Spleen (tissue), 11 donors: ENCODE results near the gene FAM83G. TPM values are rescaled to one million over a fixed set of nuclear protein-coding genes. Genes with fewer than 3 reads are reported as not detected.

Source experiments
- DNase-seq: peaks from one replicate; pipeline ENCODE4 v3.0.0-alpha.2; 2020
- H3K27ac ChIP-seq, 8 donors: fragments of 200-600 bp; sonication (generic) in 7 of 8; 1 replicate in 4 of 8; 2 replicates in 4 of 8; pipeline versions ENCODE4 v1.5.0 to v1.8.0; 2016 to 2021; ENCODE audit warnings: inconsistent platforms in 4 of 8, mild to moderate bottlenecking in 4 of 8, moderate library complexity in 1 of 8
- H3K27me3 ChIP-seq, 7 donors: fragments of 200-600 bp; sonication (generic) in 6 of 7; replicated peaks in 1 of 7; 1 replicate in 4 of 7; 2 replicates in 3 of 7; pipeline versions ENCODE4 v1.5.0 to v1.8.0; 2016 to 2021; ENCODE audit warnings: inconsistent platforms in 3 of 7, mild to moderate bottlenecking in 1 of 7
- H3K36me3 ChIP-seq, 6 donors: fragments of 200-600 bp; sonication (generic) in 5 of 6; 1 replicate in 4 of 6; 2 replicates in 2 of 6; pipeline versions ENCODE4 v1.5.0 to v1.8.0; 2016 to 2021; ENCODE audit warnings: inconsistent platforms in 2 of 6
- H3K4me1 ChIP-seq, 6 donors: fragments of 200-600 bp; sonication (generic) in 5 of 6; 1 replicate in 3 of 6; 2 replicates in 3 of 6; pipeline versions ENCODE4 v1.5.0 to v1.8.0; 2016 to 2021; ENCODE audit warnings: inconsistent platforms in 3 of 6
- H3K4me3 ChIP-seq, 8 donors: fragments of 200-600 bp; sonication (generic) in 7 of 8; 1 replicate in 4 of 8; 2 replicates in 4 of 8; pipeline versions ENCODE4 v1.5.0 to v1.8.0; 2016 to 2021; ENCODE audit warnings: inconsistent platforms in 4 of 8, mild to moderate bottlenecking in 4 of 8, moderate library complexity in 2 of 8
- H3K9me3 ChIP-seq, 8 donors: fragments of 200-600 bp; sonication (generic) in 7 of 8; 1 replicate in 4 of 8; 2 replicates in 4 of 8; pipeline versions ENCODE4 v1.5.0 to v1.8.0; 2016 to 2021; ENCODE audit warnings: inconsistent platforms in 4 of 8
- POLR2A ChIP-seq, 3 donors: fragments of 450-650 bp; IDR thresholded peaks; one replicate each; pipeline ENCODE4 v1.5.1; 2017; ENCODE audit warnings: antibody characterized with exemption in 3 of 3, mild to moderate bottlenecking in 1 of 3
- POLR2AphosphoS5 ChIP-seq, 3 donors: sonication (generic); formaldehyde crosslinking; IDR thresholded peaks; one replicate each; pipeline ENCODE4 v1.5.1; 2017; ENCODE audit warnings: antibody characterized with exemption in 3 of 3
- WGBS, 5 donors: extraction: QIAGEN DNeasy Blood & Tissue Kit in 3 of 5; methylation state at CpG; one replicate each; pipeline versions ENCODE4 v1.1.5 to v1.1.7; 2013 to 2018; 5-methylcytosine and 5-hydroxymethylcytosine counted together
- intact Hi-C: fragments of 100-400 bp; cut with DNase I; formaldehyde crosslinking; loops from one replicate; pipeline ENCODE4 v1.15.0; 2023; ENCODE audit warnings: low total_unique reads
- polyA plus RNA-seq, 3 donors: library from polyadenylated mRNA; stranded (reverse); fragments of 200-250 nt; gene quantifications; one replicate each; pipeline ENCODE4 v1.2.1, GENCODE V29; 2013
- total RNA-seq, 7 donors: library from RNA; depleted of rRNA in 3 of 7; stranded (reverse); fragments of >200 nt in 3 of 7; fragmentation: NEBNext Ultra II Directional in 4 of 7; extraction: Animal tissue kit (Norgen Biotek cat#: 25700) in 4 of 7; gene quantifications; one replicate each; pipeline versions ENCODE4 v1.1.0 to v1.2.1, GENCODE V29; 2016 to 2021
- TF ChIP-seq, protein P1 (sequence below), 11 experiments: fragments of 200-600 bp in 7 of 11; fragments of 450-650 bp in 4 of 11; sonication (generic) in 4 of 11; IDR thresholded peaks in 8 of 11; conservative IDR thresholded peaks in 3 of 11; 1 replicate in 7 of 11; 2 replicates in 4 of 11; pipeline versions ENCODE4 v1.4.0 to v1.8.0; 2016 to 2021; ENCODE audit warnings: antibody characterized with exemption in 11 of 11, inconsistent platforms in 4 of 11, mild to moderate bottlenecking in 1 of 11
- donor health status: healthy with polysubstance abuse.
- donor health status: DM: no; HTN: no; CAD: no; lungs with moderate emphysema.
- donor health status: DM: no; HTN: no; CAD: no.
- donor health status: Bipolar disorder and iron deficiency.
- donor health status: healthy.
- donor health status: DM: no; HTN: no; CAD: no.
- donor health status: DM: yes; HTN: yes; CAD: no.

FAM83G gene
- total and polyA plus RNA-seq, 10 donors: 1.3 to 5.4 (median 4.6) TPM

DNA sequence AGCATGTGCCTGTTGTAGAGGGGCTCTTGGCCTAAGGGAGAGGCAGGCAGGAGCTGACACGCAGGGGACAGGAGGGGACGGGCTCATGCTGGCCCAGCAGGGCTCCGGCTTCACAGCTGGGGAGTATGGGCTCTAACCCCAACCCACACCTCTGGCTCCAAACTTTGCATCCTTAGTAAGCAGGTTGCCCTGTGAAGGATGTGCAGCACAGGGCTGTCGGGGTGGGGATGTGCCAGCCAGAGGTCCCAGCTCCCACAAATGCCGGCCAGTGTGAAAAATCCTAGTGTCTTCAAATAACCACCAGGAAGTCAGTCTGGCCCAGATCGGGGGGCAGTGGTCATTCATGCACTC, 14.0 kb upstream of the FAM83G start:
- Histone ChIP-seq H3K4me3 (no peak overlapping the region), H3K27me3 (peaks cover 0 to 16% (median 0%) of the 10 kb centered on the region in 7 donors), H3K27ac (no peak overlapping the region), H3K4me1 (no peaks in the 10 kb centered on the region), H3K36me3 (peaks cover 0 to 35% (median 19%) of the 10 kb centered on the region in 6 donors), H3K9me3 (no peaks in the 10 kb centered on the region)
- intact Hi-C loops: loop anchor here (10.0 kb wide), 1 partner anchor 74 kb away; no protein-coding TSS in a partner anchor
- DNase-seq: no peak
- TF ChIP-seq POLR2AphosphoS5 (IDR thresholded peaks at IDR 0.05) (peak in 2 of 3 donors; percentile 43 to 47), POLR2A (IDR thresholded peaks at IDR 0.05) (no peak)
- WGBS, 5 donors: 74 to 84% (median 78%) methylated on average over 5 to 6 of the region's 6 CpGs

DNA sequence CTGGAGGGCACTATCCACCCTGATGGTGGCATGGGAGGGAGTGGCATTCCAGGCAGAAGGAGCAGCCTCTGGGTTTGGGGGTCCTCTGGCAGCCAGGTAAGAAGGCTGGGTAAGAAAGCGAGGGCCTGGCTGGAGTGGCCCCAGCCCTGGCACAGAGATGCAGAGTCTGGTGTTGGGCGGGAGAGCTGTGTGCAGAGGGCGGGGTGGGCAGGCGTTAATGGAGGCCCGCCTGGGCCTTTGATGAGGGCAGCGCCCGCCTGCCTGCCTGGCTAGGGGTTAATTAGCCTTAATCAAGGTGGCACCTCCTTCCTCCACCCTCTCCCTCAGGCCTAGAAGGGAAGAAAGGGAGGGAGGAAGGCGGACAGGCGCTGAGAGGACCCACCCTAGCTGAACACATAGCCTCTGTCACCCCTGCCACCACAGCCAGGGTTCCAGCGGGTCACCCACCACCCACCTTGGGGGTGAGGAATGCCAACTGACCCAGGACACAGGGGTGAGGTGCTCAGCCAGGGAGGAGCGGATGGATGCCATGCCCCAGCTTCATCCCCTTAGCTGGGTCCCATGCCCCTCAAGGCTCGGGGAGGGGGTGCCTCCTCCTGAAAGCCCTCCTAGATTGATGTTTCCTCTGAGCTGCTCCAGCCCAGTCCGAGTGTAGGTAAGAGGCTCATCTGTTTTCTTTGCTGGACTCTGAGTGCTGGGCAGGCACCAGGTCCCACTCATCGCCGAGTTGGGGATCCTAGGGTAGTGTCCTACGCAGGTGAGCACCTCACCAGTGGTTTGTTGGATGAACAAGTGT, 13.4 kb upstream of the FAM83G start:
- DNase-seq: peak; percentile 63
- Histone ChIP-seq H3K36me3 (peaks cover 0 to 29% (median 16%) of the 10 kb centered on the region in 6 donors), H3K4me1 (no peaks in the 10 kb centered on the region), H3K27ac (no peak overlapping the region), H3K4me3 (no peak overlapping the region), H3K27me3 (peaks cover 0 to 16% (median 0%) of the 10 kb centered on the region in 7 donors), H3K9me3 (no peaks in the 10 kb centered on the region)
- 74 to 88% (median 78%) methylated on average over 11 to 16 of the region's 16 CpGs for WGBS, 5 donors
- TF ChIP-seq, protein P1, sequence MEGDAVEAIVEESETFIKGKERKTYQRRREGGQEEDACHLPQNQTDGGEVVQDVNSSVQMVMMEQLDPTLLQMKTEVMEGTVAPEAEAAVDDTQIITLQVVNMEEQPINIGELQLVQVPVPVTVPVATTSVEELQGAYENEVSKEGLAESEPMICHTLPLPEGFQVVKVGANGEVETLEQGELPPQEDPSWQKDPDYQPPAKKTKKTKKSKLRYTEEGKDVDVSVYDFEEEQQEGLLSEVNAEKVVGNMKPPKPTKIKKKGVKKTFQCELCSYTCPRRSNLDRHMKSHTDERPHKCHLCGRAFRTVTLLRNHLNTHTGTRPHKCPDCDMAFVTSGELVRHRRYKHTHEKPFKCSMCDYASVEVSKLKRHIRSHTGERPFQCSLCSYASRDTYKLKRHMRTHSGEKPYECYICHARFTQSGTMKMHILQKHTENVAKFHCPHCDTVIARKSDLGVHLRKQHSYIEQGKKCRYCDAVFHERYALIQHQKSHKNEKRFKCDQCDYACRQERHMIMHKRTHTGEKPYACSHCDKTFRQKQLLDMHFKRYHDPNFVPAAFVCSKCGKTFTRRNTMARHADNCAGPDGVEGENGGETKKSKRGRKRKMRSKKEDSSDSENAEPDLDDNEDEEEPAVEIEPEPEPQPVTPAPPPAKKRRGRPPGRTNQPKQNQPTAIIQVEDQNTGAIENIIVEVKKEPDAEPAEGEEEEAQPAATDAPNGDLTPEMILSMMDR (IDR thresholded peaks at IDR 0.05 in 8 of 11, conservative IDR thresholded peaks at IDR 0.05 in 3 of 11): no peak
- TF ChIP-seq POLR2AphosphoS5 (IDR thresholded peaks at IDR 0.05): peak; percentile 23 to 75 (median 61)
- intact Hi-C loops: loop anchor here (10.0 kb wide), 1 partner anchor 73 kb away; no protein-coding TSS in a partner anchor

DNA sequence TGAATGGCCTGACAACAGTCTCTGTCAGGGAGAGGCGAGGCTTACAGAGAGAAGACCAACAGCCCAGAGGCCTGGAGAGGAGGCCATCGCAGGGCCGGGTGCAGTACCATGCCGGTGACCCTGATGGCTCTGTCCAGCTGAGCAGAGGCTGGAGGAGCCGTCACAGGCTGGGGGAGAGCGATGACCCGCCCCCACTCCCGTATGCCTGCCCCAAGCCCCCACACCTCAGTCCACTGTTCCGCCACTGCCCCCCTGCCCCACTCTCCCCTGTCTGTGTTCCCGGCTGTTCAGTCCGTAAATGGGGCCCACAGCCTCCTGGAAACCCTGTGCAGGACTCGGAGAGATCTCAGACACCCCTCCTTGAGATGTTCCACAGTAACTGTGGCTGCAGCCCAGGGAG, 12.8 kb upstream of the FAM83G start:
- Histone ChIP-seq H3K9me3 (no peaks in the 10 kb centered on the region), H3K27me3 (peaks cover 0 to 16% (median 0%) of the 10 kb centered on the region in 7 donors), H3K4me3 (no peak overlapping the region), H3K36me3 (peaks cover 0 to 23% (median 15%) of the 10 kb centered on the region in 6 donors), H3K4me1 (no peaks in the 10 kb centered on the region), H3K27ac (no peak overlapping the region)
- 66 to 86% (median 80%) methylated on average over 9 to 12 of the region's 12 CpGs for WGBS, 5 donors
- intact Hi-C loops: loop anchor here (10.0 kb wide), 1 partner anchor 73 kb away; no protein-coding TSS in a partner anchor
- TF ChIP-seq, protein P1 (IDR thresholded peaks at IDR 0.05 in 8 of 11, conservative IDR thresholded peaks at IDR 0.05 in 3 of 11): no peak
- TF ChIP-seq POLR2AphosphoS5 (IDR thresholded peaks at IDR 0.05) (no peak), POLR2A (IDR thresholded peaks at IDR 0.05) (no peak)
- DNase-seq: peak; percentile 62

DNA sequence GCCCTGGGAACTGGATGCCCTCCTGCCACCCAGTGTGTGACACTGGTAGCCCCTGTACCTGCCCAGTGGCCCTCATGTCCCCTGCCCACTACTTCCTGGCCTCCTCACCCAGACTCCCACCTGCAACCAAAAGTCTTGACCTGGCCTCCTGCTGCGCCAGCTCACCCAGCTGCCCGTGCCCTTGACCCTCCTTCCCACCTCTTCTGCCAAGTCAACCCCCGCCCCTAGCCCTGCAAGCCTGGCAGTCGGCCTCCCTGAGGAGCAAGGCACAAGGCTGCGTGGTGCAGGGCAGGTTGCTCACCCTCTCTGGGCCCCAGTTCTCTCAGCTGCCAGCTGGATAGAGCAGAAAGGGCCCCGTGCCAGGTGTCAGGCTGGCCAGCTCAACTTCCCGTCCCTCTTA, 12.3 kb upstream of the FAM83G start:
- no peak overlapping the region for H3K4me3 ChIP-seq
- DNase-seq: peak; percentile 69
- intact Hi-C loops: loop anchor here (10.0 kb wide), 1 partner anchor 72 kb away; no protein-coding TSS in a partner anchor
- TF ChIP-seq POLR2A (IDR thresholded peaks at IDR 0.05) (no peak), POLR2AphosphoS5 (IDR thresholded peaks at IDR 0.05) (peak in 2 of 3 donors; percentile 39 to 56)
- TF ChIP-seq, protein P1 (IDR thresholded peaks at IDR 0.05 in 8 of 11, conservative IDR thresholded peaks at IDR 0.05 in 3 of 11): no peak
- H3K27ac ChIP-seq: no peak overlapping the region
- H3K36me3 ChIP-seq: peaks cover 0 to 18% (median 10%) of the 10 kb centered on the region in 6 donors
- no peaks in the 10 kb centered on the region for H3K9me3 ChIP-seq
- WGBS, 5 donors: 54 to 74% (median 64%) methylated on average over 6 to 7 of the region's 7 CpGs
- no peaks in the 10 kb centered on the region for H3K4me1 ChIP-seq
- peaks cover 0 to 16% (median 0%) of the 10 kb centered on the region in 7 donors for H3K27me3 ChIP-seq
